Bronchial epithelial cell (primary cell): ENCODE measurements around the gene PSMB7. TPM values are rescaled to one million over a fixed set of nuclear protein-coding genes. Genes with fewer than 3 reads are reported as not detected.

Source experiments
- DNase-seq: peaks from one replicate; pipeline ENCODE4 v3.0.0-alpha.2; 2010; ENCODE audit warnings: low read depth
- FAIRE-seq: peaks from 2 replicates; lab custom pipeline; 2011; peaks lifted over from hg19 to GRCh38; lab: Jason Lieb, UNC
- H3K27me3 ChIP-seq: 2 replicates; pipeline ENCODE4 v1.5.1; 2011; ENCODE audit warnings: low read length; ENCODE audit not compliant: control insufficient read depth, insufficient read depth
- H3K36me3 ChIP-seq: 2 replicates; pipeline ENCODE4 v1.5.1; 2011; ENCODE audit warnings: low read length; ENCODE audit not compliant: control insufficient read depth, insufficient read depth
- H3K4me3 ChIP-seq: 2 replicates; pipeline ENCODE4 v1.5.1; 2011; ENCODE audit warnings: mild to moderate bottlenecking, low read depth, low read length, control low read depth
- total RNA-seq: library from RNA; depleted of rRNA; stranded (reverse); fragments of >200 nt; gene quantifications from 2 replicates; pipeline ENCODE4 v1.2.1, GENCODE V29; 2014
- TF ChIP-seq, protein P1 (sequence below): IDR thresholded peaks from 2 replicates; pipeline ENCODE4 v1.5.1; 2011; ENCODE audit warnings: mild to moderate bottlenecking, moderate library complexity, low read length, control low read depth, inconsistent platforms; ENCODE audit not compliant: insufficient read depth, severe bottlenecking

The PSMB7 gene
- 275 and 335 TPM in 2 replicates for total RNA-seq

DNA sequence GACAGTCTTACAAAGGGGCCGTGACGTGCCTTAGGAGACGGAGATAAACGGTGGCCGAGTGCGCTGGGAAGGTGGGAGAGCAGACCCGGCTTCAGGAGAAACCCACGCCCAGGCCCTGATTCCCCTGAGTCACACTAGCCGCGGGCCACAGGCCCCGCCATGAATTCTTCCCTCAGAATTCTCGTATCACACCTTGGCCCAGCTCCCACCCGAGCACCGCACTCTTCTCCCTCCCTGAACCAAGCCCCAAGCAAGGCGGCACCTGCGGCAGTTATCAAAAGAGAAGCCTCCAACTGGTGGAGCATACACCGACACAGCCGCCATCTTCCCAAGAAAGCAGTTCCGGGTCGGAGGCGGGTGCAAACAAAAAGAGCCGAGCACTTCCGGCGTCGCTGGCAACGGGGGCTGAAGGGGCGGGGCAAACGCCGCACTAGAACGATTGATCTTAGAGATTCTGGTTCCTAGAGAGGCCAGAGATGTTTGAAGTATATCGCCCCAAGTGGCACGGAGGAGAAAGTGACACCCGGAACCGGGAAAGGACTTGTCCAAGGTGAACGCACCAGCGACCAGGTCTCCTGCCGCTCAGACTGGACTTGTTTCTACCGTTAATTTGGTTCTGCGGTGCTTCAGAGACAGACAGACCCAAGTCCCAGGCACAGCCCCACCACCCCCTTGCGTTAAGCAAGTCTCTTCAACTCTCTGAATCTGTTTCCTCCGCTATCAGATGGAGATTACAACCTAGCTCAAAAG lies at the start of gene PSMB7:
PSMB7 (minus strand) TSS at position 341 of the 750 bp plus-strand sequence; CDS start at position 324, 17 bp downstream.
- Histone ChIP-seq H3K4me3 (peak within 1 kb of the TSS; percentile 55), H3K36me3 (peaks cover 9% of the 10 kb centered on the region), H3K27me3 (no peaks in the 10 kb centered on the region)
- DNase-seq = peak; percentile 92
- no peak for FAIRE-seq
- TF ChIP-seq, protein P1, sequence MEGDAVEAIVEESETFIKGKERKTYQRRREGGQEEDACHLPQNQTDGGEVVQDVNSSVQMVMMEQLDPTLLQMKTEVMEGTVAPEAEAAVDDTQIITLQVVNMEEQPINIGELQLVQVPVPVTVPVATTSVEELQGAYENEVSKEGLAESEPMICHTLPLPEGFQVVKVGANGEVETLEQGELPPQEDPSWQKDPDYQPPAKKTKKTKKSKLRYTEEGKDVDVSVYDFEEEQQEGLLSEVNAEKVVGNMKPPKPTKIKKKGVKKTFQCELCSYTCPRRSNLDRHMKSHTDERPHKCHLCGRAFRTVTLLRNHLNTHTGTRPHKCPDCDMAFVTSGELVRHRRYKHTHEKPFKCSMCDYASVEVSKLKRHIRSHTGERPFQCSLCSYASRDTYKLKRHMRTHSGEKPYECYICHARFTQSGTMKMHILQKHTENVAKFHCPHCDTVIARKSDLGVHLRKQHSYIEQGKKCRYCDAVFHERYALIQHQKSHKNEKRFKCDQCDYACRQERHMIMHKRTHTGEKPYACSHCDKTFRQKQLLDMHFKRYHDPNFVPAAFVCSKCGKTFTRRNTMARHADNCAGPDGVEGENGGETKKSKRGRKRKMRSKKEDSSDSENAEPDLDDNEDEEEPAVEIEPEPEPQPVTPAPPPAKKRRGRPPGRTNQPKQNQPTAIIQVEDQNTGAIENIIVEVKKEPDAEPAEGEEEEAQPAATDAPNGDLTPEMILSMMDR = peak; percentile 78

DNA sequence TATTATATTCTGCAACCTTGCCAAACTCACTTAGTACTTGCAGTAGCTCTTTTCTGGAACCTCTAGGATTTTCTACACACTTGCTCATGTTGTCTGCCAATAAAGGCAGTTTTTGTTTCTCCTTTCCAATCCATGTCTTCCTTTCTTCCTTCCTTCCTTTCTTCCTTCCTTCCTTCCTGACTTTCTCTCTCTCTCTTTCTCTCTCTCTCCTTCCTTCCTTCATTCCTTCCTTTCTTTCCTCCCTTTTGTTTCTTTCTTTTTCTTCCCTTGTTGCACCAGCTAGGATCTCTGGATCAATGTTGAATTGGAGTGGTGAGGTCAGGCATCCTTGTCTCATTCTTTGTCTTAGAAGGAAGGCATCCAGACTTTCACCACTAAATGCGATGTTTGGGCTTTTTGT lies 47.5 kb upstream of the PSMB7 start:
- Histone ChIP-seq H3K4me3 (no peak overlapping the region), H3K27me3 (no peaks in the 10 kb centered on the region), H3K36me3 (no peaks in the 10 kb centered on the region)
- DNase-seq (no peak), FAIRE-seq (no peak)
- TF ChIP-seq, protein P1 = no peak

DNA sequence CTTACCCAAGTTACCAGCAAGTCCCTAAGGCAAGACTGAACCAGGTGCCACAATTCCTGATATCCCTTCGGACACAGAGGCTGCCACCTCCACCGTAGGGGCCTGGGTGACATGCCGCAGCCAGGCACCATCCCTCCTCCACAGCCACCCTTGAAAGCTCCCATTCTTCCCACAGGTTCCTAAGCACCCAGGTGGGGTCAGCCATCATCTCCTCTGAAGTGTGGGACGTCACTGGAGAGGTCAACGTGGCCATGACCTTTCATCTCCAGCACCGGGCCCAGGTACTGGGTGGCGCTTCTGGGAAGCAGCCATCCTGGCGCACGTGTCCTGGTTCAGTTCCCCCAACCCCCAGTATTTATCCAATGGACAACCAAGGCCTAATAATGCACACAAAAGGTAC lies 43.2 kb upstream of the PSMB7 start:
- DNase-seq (no peak), FAIRE-seq (no peak)
- TF ChIP-seq, protein P1 = no peak
- Histone ChIP-seq H3K4me3 (no peak overlapping the region), H3K36me3 (no peaks in the 10 kb centered on the region), H3K27me3 (no peaks in the 10 kb centered on the region)

DNA sequence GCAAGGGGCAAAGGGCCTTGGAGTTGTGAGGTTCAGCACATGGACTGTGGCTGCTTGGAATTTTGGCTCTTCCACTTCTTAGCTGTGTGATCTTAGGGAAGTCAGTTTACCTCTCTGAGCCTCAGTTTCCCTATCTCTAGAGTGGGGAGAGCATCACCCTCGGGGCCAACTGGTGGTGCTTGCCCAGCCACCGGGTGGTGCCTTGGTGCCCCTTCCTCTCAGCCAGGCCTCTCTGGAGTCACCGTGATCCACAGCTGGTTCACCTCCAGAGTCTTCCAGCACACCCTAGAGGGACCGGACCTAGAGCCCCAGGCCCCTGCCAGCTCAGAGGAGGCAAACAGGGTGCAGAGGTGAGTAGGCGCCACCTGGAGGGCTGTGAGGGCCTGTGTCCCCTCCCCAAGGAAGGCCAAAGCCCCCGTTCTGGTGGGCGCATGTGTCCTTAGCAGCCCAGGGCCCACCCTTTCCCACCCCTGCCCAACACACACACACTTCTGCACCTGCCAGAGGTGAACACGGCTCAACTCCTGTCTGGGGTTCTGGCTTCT lies 42.7 kb upstream of the PSMB7 start:
- H3K36me3 ChIP-seq = no peaks in the 10 kb centered on the region
- FAIRE-seq = peak; percentile 50
- DNase-seq = no peak
- TF ChIP-seq, protein P1 = peak; percentile 6
- no peaks in the 10 kb centered on the region for H3K27me3 ChIP-seq
- H3K4me3 ChIP-seq = no peak overlapping the region

GRCh38 chr9:124457079-124457886 lies 42.0 kb upstream of the PSMB7 start:
- FAIRE-seq = no peak

More at GRCh38 chr9:124457079-124457886, 42.0 kb upstream of the PSMB7 start:
- Histone ChIP-seq H3K4me3 (no peak overlapping the region), H3K36me3 (no peaks in the 10 kb centered on the region), H3K27me3 (no peaks in the 10 kb centered on the region)
- peak; percentile 10 for DNase-seq
- TF ChIP-seq, protein P1 = no peak
